HG02970 (cell line): ENCODE measurements around the gene BCL11B.

ENCODE experiments used
- ATAC-seq: cut with Tn5 transposase; IDR thresholded peaks from one replicate; pipeline ENCODE4 v1.9.1; 2021; ENCODE audit warnings: mild to moderate bottlenecking, moderate library complexity, moderate number of reproducible peaks; ENCODE audit not compliant: unreplicated experiment, low FRiP score

Gene BCL11B

DNA sequence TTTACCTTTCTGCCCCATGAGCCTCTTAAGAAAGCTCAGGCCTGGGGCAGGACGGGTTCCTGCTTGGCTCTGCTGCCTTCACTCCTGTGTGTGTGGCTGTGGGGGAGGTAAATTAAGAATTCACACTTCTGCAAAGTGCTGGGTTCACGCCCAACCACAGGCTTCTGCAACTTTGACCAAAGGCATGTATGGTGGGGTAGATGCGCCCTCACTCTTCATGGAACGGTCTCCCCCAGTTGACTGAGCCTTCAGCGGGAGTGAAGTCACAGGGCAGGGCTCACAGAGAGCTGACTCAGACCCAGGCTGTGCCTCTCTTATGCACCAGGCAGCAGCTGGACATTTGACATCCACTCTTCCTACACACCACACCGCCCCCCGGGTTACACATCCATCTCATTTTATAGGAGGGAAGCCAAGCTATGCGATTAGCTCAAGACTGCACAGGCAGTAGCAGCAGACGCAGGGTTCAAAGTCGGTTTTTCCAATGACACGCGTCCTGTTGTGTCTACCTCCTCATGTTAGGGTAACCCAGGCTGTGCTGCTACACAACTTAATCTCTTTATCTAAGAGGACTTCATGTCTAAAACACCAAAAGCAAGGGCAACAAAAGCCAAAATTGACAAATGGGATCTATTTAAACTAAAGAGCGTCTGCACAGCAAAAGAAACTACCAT lies 15.4 kb upstream of the BCL11B start:
- no peak for ATAC-seq

DNA sequence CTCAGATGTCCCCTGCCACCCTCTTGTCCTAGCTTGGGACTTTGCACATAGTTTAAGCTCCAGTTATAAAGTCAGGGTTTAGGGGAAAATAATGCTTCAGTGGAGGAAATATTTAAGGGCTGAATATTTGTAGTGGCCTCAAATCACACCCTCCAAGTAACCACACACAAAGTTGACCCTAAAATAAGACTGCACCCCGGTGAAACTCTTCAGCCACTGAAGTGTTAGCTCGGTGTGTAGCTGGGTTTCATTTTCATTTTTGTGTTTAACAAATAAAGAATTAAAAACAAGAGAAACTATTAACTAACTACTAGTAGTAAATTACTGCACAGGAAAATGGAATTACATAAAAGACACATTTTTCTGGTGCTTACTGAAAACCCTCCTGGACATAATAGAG lies 14.8 kb upstream of the BCL11B start:
- no peak for ATAC-seq

DNA sequence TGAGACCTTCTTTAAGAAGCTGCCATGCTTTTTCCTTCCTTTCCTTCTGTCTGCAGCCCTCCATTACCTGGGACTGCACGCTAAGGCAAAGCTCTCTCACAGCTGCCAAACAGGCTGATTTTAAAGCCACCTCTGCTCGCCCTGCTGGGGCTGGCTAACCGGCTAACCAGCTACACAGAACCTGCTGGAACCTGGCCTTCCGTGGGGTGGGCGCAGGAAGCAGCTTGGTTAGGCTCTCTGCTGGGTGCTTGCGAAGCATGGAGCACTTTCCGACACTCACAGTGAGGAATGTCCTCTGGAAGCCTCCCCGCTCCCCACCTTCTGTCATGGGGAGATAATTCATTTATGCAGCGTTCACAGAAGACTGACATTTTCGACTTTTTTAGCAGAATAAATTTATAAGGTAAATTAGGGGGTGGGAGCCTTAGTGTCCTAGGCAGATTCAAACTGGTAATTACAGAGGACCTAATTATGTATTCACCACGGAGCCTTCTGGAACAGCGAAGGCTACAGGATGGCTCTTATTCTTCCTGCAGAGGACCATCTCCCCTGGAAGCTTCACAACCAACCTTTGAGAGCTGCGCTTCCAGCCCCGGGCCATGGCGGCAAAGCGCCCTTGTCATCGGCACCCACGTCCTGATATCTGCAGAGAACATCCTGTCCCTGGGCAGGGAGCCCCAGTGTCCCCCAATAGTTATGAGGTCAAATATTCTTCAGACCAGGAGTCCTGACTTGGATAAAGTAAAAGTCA lies 12.4 kb upstream of the BCL11B start:
- ATAC-seq, result no peak

DNA sequence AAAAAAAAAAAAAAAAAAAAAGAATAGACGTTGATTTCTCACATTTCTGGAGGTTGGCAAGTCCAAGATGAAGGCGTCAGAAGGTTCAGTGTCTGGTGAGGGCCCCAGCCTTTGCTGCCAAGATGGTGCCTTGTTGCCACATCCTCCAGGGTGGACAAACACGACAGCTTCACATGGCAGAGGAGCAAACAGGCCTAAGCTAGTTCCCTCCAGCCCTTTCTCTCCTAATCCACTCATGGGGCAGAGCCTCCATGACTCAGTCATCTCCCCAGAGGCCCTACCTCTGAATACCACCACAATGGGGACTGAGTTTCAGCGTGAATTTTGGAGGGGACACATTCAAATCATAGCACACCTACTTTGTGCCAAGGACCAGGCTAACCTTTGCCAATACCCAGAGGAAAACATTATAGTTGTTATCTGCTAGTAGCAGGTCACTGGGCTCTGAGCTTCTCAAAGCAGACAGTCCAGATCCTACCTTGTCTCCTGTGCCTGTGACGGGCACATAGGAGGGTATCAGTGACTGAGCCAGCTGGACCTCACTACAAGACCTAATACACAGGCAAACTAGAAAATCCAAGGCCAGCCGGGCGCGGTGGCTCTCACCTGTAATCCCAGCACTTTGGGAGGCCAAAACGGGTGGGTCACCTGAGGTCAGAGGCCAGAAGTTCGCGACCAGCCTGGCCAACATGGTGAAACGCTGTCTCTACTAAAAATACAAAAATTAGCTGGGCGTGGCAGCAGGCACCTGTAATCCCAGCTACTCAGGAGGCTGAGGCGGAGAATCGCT lies 10.5 kb upstream of the BCL11B start:
- no peak for ATAC-seq

DNA sequence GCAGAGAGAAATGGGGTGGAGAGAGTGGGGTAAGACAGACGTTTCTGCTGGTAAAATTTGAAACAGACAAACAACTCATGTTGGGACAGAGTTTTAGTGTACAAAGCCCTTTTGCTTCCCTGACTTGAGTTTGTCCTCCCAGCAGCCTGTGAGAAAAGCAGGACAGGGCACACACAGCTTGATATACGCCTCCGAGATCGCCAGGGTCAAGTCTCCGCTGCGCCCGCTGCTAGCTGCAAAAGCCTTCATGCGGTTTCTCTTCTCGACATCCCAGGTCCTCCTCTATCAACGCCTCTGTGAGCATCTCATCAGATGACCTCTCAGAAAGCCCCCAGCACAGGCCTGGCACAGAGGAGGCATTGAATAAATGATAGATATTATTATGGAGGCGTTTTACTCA lies 9.4 kb upstream of the BCL11B start:
- no peak for ATAC-seq

DNA sequence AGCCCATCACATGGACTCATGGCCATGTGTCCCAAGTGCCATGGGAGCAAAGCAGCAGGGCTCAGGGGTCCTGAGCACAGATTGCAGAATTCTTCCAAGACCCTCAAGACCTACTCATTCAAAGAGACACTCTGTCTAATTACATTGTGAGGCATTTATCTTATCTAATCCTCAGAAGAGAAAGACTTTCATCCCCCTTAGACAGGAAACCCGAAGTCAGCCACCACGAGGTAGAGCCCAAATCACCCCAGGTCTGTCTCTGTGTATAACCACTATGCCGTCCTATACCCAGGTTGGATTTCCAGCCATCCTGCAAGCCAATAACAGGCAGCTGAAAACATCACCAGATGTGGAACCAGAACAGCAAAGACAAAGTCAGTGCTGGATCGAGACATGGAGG lies 8.9 kb upstream of the BCL11B start:
- ATAC-seq, result no peak

DNA sequence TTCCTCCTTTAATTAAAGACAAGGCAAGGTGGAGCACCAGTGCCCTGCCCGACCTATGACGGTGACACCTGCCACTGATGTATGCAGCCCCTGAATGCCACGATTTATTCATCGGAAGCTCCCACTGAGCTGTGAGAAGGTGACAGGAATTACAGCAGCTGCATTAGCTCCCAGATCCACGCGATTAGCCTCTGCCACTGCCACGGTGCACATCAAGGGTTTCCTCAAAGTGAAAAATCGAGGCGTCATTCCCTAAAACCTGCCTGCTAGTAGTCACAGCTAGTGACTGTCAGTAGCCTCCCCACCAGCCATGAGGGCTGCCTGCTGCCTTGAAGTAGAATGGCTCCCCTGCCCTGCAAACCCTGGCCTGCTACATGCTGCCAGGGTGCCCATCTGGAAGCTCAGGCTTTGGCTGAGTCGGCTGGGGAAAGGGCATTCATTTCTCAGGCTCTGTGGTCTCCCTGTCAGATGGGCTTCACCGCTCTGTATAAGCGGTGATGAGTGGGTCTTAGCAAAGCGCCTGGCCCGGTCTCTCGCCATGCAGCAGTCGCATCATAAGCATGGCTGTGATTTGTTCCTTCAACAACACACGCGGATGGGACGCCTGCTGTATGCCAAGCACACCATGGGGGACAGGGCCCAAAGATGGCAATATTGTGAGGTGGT lies 8.2 kb upstream of the BCL11B start:
- no peak for ATAC-seq

DNA sequence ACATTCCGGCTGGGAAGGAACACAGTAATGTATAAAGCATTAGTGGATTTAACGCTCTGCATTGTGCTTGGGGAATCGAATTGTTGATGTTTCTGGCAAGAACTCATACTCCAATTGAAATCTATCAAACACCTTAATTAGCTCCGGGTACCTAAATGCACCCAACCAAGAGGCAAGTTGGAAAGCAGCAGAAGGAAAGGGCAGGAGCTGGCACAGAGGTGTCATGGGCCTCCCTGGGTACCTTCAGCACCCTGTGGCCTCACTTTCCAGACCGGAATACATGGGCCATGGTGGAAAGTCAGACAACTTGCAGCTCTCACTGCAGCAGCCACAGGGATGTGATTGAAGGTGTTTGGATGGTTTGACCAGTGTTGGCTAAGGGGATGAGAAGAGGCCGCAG lies 6.8 kb upstream of the BCL11B start:
- no peak for ATAC-seq

DNA sequence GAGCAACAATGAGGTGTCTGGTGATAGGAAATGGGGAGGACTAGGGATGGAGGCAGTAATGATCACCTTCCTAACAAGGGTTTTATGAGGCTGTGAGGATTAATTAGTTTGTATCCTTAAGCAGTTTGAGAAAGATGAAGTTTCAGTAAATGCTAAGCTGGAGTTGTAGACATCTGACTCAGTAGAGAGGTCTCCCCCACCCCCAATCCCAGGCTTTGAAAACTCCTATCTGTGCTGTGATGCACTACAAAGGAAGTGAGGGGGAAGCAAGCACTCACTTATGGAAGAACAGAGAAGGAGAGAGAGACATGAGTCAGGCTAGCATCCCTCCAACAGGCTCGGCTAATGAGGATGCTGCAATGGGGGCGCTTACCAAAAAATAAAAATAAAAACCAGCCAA lies 5.5 kb upstream of the BCL11B start:
- no peak for ATAC-seq

DNA sequence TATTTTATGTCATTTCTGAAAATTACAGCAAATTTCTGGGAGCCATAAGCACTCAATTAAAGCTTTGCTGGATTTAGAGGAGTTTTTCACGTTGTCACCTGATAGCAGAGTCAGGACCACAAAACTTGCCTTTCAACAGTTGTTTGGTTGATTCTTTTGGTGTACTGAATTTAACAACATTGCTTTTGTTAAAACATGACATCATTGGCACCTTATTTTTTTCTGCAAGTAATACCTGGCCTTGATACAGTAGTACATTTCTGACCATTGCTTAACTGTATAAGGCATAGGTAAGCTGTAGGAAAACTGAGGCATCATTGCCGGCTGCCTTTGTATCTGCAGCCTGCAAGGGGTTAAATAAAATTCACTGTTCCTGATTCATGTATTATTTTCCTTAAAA lies 4.5 kb upstream of the BCL11B start:
- no peak for ATAC-seq

DNA sequence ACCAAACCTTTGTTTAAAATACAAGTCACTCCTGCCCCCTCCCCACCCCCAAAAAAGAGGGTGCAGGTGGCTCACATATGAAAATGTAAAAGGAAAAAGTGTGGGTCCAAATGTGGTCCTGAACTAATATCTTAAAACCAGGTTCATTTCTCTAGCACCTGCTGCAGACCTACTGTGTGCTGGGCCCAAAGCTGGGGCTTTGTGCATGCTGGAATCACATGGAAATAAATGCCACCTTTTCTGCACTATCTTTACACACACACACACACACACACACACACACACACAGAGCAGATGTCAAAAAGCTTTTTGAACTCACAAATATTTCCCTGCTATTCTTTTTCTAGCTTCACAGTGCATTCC lies 3.2 kb upstream of the BCL11B start:
- ATAC-seq, result no peak

DNA sequence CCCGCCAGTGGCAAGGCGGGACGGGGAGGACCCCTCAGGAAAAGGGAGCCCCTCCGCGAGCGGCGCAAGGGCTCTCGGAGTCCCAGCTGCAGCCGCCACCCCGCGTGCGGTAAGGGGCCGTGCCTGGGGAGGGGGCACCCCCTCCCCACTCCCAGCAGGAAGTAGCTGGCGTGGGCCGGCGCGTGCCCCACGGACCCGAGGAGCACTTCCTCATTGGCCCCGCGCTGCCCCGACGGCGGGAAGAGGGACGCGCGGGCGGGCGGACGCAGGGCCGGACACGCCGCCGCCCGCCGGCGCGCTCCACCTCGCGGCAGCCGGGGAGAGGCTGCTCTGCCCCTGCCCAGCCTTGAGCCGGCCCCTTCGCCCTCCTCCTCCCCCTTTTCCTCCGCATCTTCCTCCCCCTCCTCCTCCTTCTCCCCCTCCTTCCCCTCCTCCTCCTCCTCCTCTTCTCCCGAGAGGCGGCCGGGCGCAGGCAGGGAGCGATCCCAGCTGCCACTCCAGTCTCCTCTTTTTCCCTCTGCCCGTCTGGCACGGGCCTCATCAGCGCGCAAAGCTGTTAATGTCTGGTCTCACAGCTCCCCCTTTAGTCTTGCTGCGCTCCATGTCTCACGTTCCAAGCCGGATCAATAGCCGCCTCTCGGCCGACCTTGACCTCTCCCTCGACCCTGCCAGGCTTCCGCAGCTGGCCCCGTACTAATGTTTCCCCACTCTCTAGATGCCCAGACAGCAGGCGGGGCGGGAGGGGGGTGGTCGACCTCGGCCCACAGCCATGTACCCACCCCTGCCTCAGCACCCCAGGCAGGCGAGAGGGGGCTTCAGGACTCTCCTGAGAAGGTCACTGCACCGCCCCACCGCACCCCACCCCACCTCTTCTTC lies 2.6 kb upstream of the BCL11B start:
- ATAC-seq, result no peak

DNA sequence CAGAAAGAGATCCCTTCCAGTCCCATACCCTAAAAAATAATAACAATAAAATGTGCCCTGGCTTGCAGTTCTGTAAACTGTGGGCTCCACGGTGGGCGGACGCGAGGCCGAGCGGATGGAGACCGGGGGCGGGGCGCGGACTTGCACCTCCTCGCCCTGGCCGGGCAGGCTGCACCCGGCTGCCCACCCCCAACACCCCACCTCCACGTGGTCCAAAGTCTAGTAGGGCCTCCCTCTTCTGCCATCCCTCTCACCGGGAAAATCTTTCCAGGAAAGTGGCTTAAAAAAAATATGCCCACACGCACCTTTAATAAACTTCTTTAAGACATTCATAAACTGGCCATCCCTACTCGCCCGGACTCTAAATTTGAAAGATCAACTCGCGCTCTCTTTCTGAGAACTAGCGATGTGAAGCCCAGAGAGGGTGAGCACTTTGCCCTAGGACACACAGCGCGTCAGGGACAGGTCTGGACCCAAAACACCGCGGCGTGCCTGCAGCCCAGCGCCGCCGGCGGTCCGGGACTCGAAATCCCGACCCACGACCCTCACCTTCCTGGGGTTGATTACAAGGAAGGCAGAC lies 1.9 kb upstream of the BCL11B start:
- ATAC-seq, result no peak

DNA sequence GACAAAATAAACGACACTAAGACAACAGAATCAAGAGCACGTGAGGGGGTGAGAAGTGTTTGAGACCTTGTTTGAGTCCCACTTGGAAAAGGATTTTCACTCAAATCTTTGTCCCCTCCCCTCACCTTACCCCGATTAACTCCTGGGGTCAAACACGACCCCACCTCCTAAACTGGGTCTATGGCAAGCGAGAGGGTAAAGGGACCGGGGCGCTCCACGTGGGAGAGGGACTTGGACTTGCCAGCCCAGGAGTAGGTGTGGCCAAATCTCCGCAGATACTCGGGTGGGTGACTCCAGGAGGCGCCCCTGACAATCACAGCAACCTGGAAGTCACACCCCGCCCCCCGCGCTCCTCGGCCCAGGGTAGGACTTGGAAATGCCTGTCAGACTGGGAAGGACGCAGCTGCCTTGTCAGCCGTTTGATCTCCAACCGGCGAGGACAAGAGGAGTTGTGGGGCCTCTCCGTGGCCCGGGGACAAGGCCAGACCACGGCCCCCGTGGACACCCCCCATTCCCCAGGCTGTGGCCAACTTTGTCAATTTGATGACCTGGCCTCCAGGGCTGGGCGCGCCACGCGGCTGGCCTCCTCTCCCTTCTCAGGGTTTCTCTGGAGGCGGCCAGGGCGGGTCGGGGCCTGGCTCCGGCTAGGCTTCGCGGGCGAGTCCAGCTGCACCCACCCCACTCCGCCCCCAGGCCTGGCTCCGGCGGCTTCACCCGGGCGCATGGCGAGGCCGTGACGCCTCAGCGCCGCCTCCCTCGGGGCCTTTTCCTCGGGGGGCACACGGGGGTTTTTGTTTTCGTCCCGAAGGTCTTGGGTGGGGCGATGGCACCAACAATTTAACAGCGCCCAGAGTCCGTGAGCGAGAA lies 1.1 kb upstream of the BCL11B start:
- no peak for ATAC-seq

DNA sequence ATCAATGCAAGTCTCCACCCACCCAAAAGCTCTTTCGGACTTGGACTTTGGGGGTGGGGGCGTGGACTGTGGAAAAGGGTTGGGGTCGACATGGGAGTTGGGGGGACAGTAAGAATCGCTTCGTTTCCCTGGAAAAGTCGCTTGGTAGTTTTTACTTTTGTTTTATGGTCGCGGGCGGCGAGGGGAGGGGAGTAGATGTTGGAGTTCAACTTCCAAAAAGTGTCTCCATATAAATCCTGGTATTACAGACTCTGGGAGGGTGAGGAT lies 568 bp upstream of the BCL11B start:
- ATAC-seq, result no peak

DNA sequence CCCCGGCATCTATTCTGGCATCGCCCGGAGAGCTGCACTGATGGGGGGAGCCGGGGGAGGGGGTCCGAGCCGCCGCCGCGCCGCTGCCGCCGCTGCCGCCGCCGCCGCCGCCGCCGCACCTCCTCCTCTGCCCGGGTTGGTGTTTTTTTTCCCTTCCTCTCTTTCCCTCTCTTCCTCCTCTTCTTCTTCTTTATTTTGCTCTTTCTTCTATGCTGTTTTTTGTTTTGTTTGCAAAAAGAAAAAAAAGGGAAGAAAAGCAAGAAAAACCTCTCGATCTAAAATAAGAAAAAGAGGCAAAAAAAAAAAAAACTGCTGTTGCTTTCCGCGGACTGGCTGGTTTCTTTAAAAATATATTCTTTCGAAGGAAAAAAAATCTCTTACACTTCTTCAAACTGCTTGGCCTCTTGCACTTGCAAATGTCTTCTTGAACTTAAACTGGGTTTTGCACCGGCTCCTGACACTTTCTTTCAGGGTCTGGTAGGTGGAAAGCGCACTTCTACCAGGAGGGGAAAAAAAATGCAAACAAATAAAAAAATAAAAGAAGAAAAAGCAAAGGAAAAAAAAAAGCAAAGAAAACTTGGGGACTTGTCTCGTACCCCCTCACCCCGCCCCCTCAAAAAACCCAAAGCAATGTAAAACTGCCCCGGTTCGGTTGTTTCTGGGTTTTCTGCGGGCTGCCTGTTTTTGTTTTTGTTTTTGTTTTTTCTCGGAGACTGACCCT lies 616 bp downstream of the BCL11B start:
- ATAC-seq, result no peak

DNA sequence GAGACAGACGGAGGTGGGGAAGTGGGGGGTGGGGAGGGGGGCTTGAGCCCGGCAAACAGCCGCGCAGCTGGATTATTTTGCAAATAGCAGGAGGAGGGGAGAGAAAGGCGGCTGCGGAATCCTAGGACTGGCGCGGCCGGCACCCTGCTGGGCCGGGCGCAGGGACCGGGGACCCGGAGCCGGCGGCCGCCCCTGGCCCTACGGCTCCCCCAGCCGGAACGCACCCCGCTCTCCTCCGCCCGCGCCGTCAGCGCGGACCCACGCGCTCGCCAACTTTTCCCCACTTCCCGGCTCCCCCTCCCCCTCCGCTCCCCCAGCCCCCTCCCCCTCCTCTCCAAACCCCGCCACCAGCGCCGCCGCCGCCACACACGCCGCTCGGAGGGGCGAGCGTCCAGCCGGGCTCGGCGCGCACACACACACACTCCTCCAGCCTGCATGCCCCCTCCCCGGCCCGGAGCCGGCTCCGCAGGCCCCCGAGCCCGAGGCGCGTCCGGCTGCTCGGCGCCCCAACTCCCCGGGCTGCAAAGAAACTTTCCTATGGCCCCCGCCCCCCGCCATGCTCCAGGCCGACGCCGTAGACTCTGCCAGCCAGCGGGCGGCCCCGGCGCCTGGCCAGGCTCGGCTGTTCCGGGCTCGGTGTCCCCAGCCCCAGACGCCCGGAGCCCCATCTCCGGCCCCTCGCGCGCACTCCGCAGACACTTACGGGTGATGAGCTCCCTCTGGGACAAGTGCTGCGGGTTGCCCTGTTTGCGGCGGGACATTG lies 1.4 kb downstream of the BCL11B start:
- no peak for ATAC-seq
